HepG2 (cell line): ENCODE results near the gene RUSF1. TPM values are rescaled to one million over a fixed set of nuclear protein-coding genes. Genes with fewer than 3 reads are reported as not detected.

ENCODE experiments used
- GABPB1 ChIP-seq: IDR thresholded peaks from 2 replicates; pipeline ENCODE4 v1.6.1; 2016; ENCODE audit warnings: mild to moderate bottlenecking, missing genetic modification reagents, moderate library complexity, missing compliant biosample characterization
- MBD4 ChIP-seq: IDR thresholded peaks from 2 replicates; pipeline ENCODE4 v1.6.1; 2012; ENCODE audit warnings: low read length, inconsistent platforms, borderline replicate concordance
- NR2F2 ChIP-seq: IDR thresholded peaks from 2 replicates; pipeline ENCODE4 v1.6.1; 2012; ENCODE audit warnings: low read depth, inconsistent platforms, borderline replicate concordance
- TEAD3 ChIP-seq: optimal IDR thresholded peaks from 2 replicates; pipeline ENCODE3; 2016; ENCODE audit warnings: borderline replicate concordance
- TOE1 ChIP-seq: sonication (generic); formaldehyde crosslinking; IDR thresholded peaks from 2 replicates; pipeline ENCODE4 v1.4.0; 2020; ENCODE audit warnings: mild to moderate bottlenecking, missing genetic modification reagents
- polyA plus RNA-seq, 8 experiments: library from polyadenylated mRNA; depleted of rRNA in 3 of 8; stranded (reverse) in 7 of 8; unstranded in 1 of 8; fragments of >200 nt; fragmentation: Illumina TruSeq in 4 of 8; extraction: Trizol in 4 of 8; gene quantifications; 2 replicates each; pipeline versions ENCODE4 v1.2.1 to v1.2.3, GENCODE V29; 2011 to 2016; ENCODE audit warnings: low read depth in 4 of 8, missing spikeins in 1 of 8, mixed read lengths in 1 of 8; ENCODE audit not compliant: insufficient read depth in 1 of 8
- total RNA-seq, 5 experiments: library from RNA; depleted of rRNA; stranded (reverse); fragments of >200 nt; fragmentation: Illumina TruSeq; extraction: Trizol; gene quantifications; 2 replicates each; pipeline ENCODE4 v1.2.3, GENCODE V29; 2016; ENCODE audit warnings: low read depth in 1 of 5
- TF ChIP-seq, protein P1 (sequence below): sonication (generic); formaldehyde crosslinking; IDR thresholded peaks from 2 replicates; pipeline ENCODE4 v1.4.0; 2020; ENCODE audit warnings: missing genetic modification reagents
- TF ChIP-seq, protein P2 (sequence below): sonication (generic); formaldehyde crosslinking; IDR thresholded peaks from 2 replicates; pipeline ENCODE4 v1.4.0; 2020; ENCODE audit warnings: missing genetic modification reagents, borderline replicate concordance

The RUSF1 gene
- total and polyA plus RNA-seq, 2 of the 13 experiments (the other 11 are each of a cell fraction or from before 2014, with no cell fraction given) = 40.8 to 50.2 TPM

- no peak for TF ChIP-seq GABPB1 (CRISPR knock-in tag)
- TF ChIP-seq TEAD3 (CRISPR knock-in tag) = peak; percentile 14
- 0 out of 2 replicates have a peak, but pooled peaks have one; percentile 27 for TF ChIP-seq TOE1 (CRISPR knock-in tag)
- TF ChIP-seq, protein P1, sequence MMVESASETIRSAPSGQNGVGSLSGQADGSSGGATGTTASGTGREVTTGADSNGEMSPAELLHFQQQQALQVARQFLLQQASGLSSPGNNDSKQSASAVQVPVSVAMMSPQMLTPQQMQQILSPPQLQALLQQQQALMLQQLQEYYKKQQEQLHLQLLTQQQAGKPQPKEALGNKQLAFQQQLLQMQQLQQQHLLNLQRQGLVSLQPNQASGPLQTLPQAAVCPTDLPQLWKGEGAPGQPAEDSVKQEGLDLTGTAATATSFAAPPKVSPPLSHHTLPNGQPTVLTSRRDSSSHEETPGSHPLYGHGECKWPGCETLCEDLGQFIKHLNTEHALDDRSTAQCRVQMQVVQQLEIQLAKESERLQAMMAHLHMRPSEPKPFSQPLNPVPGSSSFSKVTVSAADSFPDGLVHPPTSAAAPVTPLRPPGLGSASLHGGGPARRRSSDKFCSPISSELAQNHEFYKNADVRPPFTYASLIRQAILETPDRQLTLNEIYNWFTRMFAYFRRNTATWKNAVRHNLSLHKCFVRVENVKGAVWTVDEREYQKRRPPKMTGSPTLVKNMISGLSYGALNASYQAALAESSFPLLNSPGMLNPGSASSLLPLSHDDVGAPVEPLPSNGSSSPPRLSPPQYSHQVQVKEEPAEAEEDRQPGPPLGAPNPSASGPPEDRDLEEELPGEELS = no peak
- TF ChIP-seq NR2F2 = no peak
- TF ChIP-seq, protein P2, sequence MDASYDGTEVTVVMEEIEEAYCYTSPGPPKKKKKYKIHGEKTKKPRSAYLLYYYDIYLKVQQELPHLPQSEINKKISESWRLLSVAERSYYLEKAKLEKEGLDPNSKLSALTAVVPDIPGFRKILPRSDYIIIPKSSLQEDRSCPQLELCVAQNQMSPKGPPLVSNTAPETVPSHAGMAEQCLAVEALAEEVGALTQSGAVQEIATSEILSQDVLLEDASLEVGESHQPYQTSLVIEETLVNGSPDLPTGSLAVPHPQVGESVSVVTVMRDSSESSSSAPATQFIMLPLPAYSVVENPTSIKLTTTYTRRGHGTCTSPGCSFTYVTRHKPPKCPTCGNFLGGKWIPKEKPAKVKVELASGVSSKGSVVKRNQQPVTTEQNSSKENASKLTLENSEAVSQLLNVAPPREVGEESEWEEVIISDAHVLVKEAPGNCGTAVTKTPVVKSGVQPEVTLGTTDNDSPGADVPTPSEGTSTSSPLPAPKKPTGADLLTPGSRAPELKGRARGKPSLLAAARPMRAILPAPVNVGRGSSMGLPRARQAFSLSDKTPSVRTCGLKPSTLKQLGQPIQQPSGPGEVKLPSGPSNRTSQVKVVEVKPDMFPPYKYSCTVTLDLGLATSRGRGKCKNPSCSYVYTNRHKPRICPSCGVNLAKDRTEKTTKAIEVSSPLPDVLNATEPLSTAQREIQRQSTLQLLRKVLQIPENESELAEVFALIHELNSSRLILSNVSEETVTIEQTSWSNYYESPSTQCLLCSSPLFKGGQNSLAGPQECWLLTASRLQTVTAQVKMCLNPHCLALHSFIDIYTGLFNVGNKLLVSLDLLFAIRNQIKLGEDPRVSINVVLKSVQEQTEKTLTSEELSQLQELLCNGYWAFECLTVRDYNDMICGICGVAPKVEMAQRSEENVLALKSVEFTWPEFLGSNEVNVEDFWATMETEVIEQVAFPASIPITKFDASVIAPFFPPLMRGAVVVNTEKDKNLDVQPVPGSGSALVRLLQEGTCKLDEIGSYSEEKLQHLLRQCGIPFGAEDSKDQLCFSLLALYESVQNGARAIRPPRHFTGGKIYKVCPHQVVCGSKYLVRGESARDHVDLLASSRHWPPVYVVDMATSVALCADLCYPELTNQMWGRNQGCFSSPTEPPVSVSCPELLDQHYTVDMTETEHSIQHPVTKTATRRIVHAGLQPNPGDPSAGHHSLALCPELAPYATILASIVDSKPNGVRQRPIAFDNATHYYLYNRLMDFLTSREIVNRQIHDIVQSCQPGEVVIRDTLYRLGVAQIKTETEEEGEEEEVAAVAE (CRISPR knock-in tag) = no peak
- 0 out of 2 replicates have a peak, but pooled peaks have one; percentile 24 for TF ChIP-seq MBD4
- TF ChIP-seq, all 625 proteins: peak for 12
Measured at GRCh38 chr16:31508706-31509195, 560 bp upstream of the RUSF1 start (continued).
